D721Med (cell line): ENCODE measurements around the gene MRPL49.

ENCODE experiments used
- DNase-seq: peaks from one replicate; pipeline ENCODE4 v3.0.0; 2011; ENCODE audit warnings: low spot score; ENCODE audit not compliant: insufficient read length
- FAIRE-seq: peaks from 2 replicates; lab custom pipeline; 2011; peaks lifted over from hg19 to GRCh38; lab: Jason Lieb, UNC
- TF ChIP-seq, protein P1 (sequence below): IDR thresholded peaks from 2 replicates; pipeline ENCODE4 v1.5.1; 2012; ENCODE audit warnings: mild to moderate bottlenecking, control low read depth; ENCODE audit not compliant: insufficient read depth; ENCODE audit errors: missing control alignments

The MRPL49 gene

GRCh38 chr11:65119670-65119995 is 2.5 kb upstream of the MRPL49 start:
- no peak for DNase-seq
- TF ChIP-seq, protein P1, sequence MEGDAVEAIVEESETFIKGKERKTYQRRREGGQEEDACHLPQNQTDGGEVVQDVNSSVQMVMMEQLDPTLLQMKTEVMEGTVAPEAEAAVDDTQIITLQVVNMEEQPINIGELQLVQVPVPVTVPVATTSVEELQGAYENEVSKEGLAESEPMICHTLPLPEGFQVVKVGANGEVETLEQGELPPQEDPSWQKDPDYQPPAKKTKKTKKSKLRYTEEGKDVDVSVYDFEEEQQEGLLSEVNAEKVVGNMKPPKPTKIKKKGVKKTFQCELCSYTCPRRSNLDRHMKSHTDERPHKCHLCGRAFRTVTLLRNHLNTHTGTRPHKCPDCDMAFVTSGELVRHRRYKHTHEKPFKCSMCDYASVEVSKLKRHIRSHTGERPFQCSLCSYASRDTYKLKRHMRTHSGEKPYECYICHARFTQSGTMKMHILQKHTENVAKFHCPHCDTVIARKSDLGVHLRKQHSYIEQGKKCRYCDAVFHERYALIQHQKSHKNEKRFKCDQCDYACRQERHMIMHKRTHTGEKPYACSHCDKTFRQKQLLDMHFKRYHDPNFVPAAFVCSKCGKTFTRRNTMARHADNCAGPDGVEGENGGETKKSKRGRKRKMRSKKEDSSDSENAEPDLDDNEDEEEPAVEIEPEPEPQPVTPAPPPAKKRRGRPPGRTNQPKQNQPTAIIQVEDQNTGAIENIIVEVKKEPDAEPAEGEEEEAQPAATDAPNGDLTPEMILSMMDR = no peak
- FAIRE-seq = no peak

- FAIRE-seq (no peak), DNase-seq (no peak)
- TF ChIP-seq, protein P1 = no peak
Measured at GRCh38 chr11:65120831-65121230, 1.3 kb upstream of the MRPL49 start.

- TF ChIP-seq, protein P1 = no peak
- FAIRE-seq (no peak), DNase-seq (no peak)
Measured at GRCh38 chr11:65121447-65121864, 665 bp upstream of the MRPL49 start.

DNA sequence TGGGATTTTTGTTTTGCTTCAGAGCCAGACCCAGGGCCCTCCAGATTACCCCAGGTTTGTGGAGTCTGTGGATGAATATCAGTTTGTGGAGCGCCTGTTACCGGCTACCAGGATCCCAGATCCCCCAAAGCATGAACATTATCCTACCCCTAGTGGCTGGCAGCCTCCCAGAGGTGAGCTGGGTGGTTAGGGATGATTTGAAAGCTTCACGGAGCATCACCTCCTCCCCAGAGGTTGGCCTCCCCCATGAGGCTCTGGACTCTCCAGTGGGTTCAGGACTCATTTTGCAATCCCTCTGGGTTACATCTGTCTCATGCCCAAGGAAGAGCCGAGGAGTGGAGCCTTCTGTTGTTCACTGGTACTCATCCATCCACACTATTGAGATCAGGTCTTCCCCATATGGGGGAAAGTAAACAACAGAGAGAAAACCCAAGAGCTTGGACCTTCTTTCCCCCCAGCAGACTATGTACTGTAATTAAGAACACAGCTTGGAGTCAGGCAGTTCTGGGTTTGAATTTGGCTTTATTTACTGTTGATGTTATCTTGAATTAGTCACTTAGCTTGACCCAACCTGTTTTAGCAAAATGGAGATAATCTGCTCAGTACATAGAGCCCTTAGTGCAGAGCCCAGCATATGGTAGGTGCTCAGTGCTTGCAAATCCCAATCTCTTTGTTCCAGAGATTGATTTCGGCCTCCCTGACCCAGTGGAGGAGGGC is 2.5 kb downstream of the MRPL49 start:
- FAIRE-seq (no peak), DNase-seq (no peak)
- TF ChIP-seq, protein P1 = no peak

DNA sequence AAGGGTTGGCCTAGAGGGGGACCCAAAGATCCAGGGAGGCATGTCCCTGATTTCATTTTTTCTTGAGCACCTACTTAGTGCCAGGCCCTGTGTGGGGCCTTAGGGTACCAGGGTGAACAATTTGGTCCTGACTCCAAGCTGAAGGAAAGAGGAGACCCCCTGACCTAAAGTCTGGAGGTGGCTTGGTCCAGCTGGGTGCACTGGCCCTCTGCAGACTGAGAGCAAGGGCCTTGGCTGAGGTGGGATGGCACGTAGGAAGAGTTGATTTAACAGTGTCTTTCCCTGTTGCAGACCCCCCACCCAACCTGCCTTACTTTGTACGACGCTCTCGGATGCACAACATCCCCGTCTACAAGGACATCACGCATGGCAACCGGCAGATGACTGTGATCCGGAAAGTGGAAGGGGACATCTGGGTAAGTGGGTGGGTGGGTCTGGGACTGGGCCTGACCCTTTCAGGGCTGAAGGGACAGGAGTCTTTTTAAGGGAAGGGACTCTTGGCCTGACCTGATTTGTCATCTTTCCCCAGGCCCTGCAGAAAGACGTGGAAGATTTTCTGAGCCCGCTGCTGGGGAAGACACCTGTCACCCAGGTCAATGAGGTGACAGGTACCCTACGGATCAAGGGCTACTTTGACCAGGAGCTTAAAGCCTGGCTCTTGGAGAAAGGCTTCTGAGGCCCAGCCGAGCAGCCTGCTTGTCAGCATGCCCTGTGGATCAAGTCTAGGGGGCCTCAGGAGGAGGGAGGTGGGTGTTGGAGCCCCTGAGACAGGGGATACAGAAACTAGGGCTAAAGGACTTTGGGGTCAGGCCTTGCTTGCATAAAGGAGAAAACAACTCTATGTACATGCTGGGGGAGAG is 3.3 kb downstream of the MRPL49 start:
- no peak for DNase-seq
- TF ChIP-seq, protein P1 = no peak
- FAIRE-seq = no peak

- TF ChIP-seq, protein P1 = no peak
- no peak for DNase-seq
- no peak for FAIRE-seq
Measured at GRCh38 chr11:65126624-65127274, 4.6 kb downstream of the MRPL49 start.
